ENCODE measurements around the gene KIR2DL3.
"Not testable (repeated sequence)": the region's sequence is repeated elsewhere in the genome, so short reads cannot be mapped to it uniquely, and the experiment has no call there.

DNA sequence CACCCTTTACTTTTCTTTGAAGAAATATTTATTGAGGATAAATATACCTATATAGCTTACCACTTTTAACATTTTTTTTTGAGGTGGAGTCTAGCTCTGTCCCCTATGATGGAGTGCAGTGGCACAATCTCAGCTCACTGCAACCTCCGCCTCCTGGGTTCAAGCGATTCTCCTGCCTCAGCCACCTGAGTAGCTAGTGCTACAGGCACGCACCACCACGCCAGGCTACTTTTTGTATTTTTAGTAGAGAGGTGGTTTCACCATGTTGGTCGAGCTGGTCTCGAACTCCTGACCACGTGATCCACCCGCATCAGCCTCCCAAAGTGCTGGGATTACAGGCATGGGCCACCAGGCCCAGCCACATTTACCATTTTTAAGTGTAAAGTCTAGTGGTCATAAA, 37.5 kb downstream of the KIR2DL3 start:
- not testable (repeated sequence) for TF ChIP-seq CTCF, POLR2A (IDR thresholded peaks at IDR 0.05)
